GM12801 (cell line): ENCODE results near the gene GAB2.

Experiments used
- CTCF ChIP-seq: IDR thresholded peaks from one replicate; pipeline ENCODE4 v1.5.1; 2011; ENCODE audit warnings: control low read depth; ENCODE audit not compliant: insufficient read length; ENCODE audit errors: extremely low read depth

Gene GAB2

GRCh38 chr11:78196661-78197091 lies 220.9 kb downstream of the GAB2 start:
- no peak for TF ChIP-seq CTCF

GRCh38 chr11:78195917-78196560 lies 221.6 kb downstream of the GAB2 start:
- no peak for TF ChIP-seq CTCF

- TF ChIP-seq CTCF: no peak
Measured at GRCh38 chr11:78194490-78194889, 223.1 kb downstream of the GAB2 start.

- no peak for TF ChIP-seq CTCF
Measured at GRCh38 chr11:78193806-78194205, 223.8 kb downstream of the GAB2 start.

- no peak for TF ChIP-seq CTCF
Measured at GRCh38 chr11:78192911-78193351, 224.7 kb downstream of the GAB2 start.

- TF ChIP-seq CTCF: no peak
Measured at GRCh38 chr11:78192223-78192719, 225.3 kb downstream of the GAB2 start.

GRCh38 chr11:78190871-78191538 lies 226.6 kb downstream of the GAB2 start:
- TF ChIP-seq CTCF: no peak
